RPMI7951 (cell line): ENCODE data around the gene SH3BP5L. TPM values are rescaled to one million over a fixed set of nuclear protein-coding genes. Genes with fewer than 3 reads are reported as not detected.
"Not testable (repeated sequence)": the region's sequence is repeated elsewhere in the genome, so short reads cannot be mapped to it uniquely, and the experiment has no call there.

Experiments used
- DNase-seq: peaks from one replicate; pipeline ENCODE4 v3.0.0-alpha.2; 2012; ENCODE audit warnings: low read depth
- total RNA-seq: library from RNA; depleted of rRNA; stranded (reverse); fragments of >200 nt; shearing (Covaris generic); gene quantifications from 2 replicates; pipeline ENCODE4 v1.2.3, GENCODE V29; 2014

SH3BP5L gene
- total RNA-seq, 1 experiment from 2014 or later: 13.3 TPM

DNA sequence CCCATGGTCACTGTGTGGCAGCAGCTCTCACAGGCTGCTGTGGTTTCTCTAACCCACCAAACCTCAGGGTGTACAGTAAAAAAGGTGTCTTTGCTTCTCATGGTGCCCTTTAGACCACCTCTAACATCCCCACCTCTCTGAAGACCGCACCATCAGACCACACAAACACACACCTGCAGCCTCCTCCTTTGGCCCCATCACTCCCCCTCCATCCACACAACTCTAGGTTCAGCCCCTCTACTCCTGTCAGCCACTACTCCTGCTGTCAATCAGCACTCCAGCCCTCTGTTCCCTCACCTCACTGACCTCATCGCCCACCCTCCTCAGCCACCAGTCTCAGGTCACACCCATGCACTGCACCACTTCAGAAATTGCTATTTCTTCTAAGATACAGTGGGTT, 25.7 kb upstream of the SH3BP5L start:
- no peak for DNase-seq

DNA sequence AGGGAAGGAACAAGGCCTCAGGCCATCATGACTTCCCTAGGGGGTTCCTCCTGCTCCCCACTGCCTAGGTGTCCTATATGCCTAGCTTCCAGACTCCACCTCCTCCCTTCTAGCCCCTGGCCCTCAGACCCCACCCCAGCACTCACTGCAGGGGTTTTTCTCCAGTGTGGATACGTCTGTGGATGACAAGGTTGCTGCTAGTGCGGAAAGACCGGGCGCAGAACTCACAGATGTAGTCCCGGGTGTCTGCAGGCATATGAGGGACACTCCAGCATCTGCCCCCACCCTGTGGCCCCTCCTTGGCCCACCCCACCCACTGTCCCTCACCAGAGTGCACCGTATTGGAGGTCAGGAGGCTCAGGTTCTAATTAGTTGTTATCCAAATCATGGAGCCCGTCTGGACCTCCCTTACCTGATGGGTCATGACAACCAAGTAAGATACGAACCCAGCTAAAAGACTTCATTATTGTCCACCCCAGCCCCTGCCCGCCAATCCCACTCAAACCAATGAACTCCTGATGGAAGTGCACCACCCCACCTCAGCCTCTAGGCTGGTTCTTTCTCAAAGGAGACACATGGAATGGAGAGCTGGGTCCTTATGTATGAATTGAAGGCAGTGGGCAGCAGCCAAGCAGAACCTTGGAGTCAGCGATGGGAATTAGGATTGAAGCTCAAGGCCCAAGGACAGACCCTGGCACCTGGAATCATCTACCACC, 25.0 kb upstream of the SH3BP5L start:
- no peak for DNase-seq

DNA sequence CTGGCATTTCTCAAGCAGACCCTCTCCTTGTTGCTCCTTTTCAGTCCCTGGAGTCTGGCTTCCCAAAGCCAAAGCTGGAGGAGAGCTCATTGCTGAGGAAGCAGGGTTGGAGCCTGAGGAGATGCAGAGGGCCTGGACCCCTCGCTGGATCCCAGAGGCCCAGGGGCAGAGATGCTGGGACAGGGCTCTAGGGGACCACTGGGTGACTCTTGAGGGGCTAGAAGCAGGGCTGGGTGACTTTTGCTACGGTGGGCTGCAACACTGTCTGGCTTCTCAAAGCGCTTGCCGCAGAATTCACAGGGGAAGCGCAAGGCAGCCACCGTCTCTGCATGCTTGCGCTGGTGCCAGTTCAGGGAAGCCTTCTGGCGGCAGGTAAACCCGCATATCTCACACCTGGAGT, 24.4 kb upstream of the SH3BP5L start:
- DNase-seq: no peak

DNA sequence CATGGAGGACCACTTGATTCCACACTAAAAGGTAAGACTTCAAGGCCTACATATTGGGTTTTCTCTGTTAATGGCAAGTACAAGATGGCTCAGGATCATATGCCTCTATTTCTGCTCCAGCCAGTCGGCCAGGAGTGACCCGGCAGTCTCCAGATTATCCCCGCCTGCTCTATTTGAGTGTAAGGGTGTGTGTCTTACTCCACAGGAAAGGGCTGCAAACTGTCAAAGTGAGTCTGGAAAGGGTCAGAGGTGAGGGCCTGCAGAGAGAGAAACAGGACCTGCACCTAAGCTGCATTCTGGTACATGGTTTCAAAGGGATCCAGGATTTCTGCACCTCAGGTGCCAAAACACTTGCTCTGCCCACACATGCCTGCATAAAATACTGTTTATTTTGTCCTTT, 23.9 kb upstream of the SH3BP5L start:
- no peak for DNase-seq

DNA sequence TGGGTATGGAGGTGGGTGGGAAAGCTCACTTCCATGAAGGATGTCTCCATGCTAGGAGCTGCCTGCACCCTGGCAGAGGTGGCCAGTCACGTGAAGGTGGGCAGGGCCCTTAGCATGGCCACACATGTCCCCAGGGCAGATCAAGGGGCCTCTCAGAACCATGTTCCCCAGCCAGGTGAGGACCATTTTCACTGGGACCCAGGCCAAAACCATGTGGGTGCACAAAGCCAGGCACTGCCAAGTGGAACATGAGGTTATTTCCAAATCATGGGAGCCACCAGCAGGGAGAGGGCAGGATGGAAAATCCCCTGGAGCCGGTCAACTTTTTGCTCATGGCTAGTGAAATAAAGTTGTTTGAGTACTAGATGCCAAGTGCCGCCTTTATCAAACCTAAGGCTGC, 23.4 kb upstream of the SH3BP5L start:
- no peak for DNase-seq

DNA sequence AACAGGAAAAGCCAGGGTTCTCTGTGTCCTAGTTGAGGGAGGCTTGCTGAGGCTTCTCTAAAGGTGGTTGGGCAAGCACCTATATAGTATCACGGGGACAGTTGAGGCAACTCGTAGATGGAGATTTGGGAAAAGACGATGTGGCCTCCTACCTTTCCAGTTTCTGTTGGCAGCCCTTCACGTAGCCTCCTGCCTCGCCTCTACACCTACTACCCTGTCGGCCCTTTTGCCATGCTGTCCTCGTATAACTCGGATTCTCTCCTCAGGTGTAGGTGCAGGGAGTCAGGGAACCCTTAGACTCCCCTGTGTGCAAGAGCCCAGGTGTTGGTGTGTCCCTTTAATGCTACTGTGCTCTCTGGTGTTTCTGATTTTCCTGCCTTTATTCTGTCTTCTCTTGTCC, 22.9 kb upstream of the SH3BP5L start:
- DNase-seq: no peak

DNA sequence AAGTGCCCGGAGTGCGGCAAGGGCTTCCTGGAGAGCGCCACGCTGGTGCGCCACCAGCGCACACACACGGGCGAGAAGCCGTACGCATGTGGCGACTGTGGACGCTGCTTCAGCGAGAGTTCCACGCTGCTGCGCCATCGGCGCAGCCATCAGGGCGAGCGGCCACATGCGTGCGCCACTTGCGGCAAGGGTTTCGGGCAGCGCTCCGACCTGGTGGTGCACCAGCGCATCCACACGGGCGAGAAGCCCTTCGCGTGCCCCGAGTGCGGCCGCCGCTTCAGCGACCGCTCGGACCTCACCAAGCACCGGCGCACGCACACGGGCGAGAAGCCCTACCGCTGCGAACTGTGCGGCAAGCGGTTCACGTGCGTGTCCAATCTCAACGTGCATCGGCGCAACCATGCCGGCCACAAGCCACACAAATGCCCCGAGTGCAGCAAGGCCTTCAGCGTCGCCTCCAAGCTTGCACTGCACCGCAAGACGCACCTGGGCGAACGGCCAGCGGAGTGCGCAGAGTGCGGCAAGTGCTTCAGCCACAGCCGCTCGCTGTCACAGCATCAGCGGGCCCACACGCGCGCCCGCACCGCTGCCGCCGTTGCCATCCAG, 22.3 kb upstream of the SH3BP5L start:
- DNase-seq: no peak

DNA sequence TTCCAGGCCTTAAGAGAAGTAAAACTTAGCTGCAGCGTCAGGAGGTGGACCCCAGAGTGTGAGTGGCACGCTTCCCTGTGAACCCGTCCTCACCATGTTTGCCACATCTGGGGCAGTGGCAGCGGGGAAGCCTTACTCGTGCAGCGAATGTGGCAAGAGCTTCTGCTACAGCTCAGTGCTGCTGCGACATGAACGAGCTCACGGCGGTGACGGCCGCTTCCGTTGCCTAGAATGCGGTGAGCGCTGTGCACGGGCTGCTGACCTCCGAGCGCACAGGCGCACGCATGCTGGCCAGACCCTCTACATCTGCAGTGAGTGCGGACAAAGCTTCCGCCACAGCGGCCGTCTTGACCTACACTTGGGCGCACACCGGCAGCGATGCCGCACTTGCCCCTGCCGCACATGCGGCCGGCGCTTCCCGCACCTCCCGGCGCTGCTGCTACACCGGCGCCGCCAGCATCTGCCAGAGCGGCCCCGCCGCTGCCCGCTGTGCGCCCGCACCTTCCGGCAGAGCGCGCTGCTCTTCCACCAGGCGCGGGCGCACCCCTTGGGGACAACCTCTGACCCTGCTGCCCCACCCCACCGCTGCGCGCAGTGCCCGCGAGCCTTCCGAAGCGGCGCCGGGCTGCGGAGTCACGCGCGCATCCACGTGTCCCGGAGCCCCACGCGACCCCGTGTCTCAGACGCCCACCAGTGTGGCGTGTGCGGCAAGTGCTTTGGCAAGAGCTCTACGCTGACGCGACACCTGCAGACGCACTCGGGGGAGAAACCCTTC, 21.7 kb upstream of the SH3BP5L start:
- DNase-seq: no peak

DNA sequence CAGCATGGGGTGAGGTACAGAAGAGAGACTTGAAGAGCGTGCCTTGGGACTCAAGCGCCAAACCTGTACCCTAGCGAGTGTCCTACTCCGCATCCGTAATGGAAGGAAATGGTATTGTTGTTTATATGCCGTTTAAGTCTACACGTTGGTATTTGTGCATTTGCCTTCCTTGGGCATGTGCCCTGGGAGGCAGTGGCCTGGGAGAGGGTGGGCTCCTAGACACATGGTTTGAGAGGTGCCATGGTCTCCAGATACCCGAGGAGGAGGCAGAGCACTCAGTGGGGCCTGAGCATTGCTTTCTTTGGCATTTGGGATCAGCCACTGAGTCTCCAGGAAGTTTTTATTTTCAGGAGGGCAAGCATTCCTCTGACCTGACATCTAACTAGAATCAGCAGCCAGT, 18.8 kb upstream of the SH3BP5L start:
- no peak for DNase-seq

DNA sequence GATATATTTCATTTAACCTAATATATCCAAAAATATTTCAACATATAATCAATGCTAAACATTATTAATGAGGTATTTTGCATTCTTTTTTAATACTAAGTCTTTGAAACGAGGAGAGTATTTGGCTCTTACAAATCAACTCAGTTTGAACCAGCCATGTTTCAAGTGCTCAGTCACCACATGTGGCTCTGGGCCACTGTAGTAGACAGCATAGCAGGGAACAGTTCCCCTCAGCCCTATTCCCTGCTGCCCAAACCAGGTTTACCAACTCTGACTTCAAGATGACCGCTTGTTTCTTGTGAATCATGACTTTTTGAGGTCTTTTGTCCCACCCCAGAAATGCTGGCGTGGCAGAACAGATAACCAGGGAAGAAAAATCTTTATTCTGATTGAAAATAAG, 18.0 kb upstream of the SH3BP5L start:
- no peak for DNase-seq

DNA sequence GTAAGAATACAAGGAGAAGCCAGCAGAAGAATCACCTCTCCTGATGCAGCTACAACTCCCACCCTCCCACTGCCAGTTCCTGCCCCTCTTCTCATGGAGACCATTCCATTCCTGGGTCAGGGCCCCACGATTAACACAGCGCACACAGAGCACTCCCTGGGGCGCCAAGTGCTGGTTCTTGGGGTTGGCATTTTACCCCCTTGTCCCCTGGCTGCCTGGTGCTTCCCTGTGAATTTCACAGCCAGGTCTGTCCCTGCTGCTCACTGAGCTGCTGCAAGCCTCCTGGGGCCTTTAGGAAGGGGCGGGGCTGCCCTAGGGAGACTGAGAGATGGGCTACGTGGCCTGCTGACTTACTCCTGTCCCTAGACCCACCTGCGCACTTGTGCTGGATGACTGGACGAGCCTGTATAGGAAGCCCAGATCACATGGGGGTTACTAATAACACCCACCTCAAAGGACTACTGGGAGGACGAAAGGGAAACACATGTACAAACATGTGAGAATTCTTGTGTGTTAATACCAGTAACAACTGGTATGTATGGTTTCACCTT, 17.1 kb upstream of the SH3BP5L start:
- DNase-seq: no peak

DNA sequence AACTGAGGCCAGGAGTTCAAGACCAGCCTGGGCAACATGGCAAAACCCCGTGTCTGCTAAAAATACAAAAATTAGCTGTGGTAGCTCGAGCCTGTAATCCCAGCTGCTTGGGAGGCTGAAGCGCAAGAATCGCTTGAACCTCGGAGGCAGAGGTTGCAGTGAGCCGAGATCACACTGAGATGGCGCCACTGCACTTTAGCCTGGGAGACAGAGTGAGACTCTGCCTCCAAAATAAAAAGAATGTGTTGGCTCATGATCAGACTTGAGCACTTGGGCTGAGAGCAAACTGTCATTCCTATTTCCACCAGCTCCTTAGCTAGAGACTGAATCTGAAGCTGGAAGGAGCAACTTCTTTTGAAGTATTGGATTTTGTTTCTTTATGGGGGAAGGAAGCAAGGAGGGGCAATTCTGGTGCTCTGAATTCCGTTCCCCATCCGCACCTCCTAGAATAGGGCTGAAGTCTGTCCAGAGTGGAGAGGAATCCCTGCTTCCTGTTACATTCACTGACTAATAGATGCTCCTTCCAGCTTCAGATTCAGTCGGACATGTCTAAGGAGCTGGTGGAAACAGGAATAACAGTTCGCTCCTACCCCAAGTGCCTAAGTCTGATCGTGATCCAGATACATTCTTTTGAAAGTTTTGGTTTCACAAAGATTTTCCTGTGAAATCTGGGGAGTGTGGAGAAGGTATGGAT, 16.1 kb upstream of the SH3BP5L start:
- no peak for DNase-seq

DNA sequence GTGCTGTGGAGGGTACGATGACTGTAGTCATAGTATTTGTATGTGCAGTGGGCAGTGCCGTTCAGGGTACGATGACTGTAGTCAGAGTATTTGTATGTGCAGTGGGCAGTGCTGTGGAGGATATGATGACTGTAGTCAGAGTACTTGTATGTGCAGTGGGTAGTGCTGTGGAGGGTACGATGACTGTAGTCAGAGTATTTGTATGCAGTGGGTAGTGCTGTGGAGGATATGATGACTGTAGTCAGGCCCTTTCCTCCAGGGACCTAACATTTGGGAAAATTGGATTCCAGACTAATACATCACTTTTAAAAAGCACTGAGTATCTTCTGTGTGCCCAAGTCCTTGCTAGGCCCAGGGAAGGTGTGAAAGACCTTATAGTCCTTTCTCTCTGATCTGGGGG, 15.2 kb upstream of the SH3BP5L start:
- no peak for DNase-seq

DNA sequence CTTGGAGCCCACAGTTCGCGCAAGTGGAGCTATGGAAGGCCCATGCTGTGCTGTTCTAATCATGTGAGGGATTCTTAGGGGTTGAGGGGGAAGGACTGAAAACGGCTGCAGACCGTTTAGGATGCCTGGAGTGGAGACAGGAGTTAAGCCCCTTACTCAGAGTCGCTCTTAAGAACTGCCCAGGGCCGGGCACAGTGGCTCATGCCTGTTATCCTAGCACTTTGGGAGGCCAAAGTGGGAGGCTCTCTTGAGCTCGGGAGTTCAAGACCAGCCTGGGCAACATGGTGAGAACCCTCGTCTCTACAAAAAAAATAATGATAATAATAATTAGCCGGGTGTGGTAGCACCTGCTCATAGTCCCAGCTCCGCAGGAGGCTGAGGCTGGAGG, 13.4 kb upstream of the SH3BP5L start:
- no peak for DNase-seq

DNA sequence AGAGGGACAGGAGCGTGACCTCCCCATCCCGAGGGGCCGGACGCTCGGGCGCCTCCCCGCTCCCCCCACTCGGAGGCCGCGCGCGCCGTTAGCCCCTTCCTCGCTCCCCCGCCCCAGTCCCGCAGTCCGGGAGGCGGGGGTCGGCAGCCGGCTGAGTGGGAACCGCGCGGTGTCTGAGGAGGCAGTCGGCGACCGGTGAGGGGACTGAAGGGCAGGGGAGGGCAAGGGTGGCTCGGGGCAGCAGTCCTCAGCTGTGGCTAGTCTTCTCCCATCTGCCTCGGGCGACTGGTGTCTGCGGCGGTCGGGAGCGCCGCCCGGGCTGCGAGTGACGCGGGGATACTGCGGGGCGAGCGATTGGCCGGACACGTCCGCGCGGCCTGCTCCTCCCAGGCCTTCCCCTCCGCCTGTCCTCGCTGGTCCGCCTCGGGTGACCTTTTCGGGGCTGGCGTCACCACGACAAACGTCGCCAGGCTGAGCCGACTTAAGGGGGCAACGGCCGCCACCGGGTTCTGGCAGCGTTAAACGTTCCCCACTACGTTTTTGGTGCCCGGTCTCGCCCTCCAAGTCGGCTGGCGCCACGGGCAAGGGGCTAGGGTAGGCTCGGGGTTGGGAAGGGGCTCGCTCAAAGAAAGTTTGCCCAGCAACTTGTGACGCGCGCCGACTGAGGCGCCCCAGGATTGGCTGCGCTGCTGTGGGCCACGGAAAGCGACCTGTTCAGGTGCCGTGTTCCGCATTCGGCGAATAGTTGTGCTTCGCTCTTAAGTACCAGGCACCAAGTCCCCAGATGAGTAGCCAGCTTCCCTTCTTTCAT, 12.8 kb upstream of the SH3BP5L start:
- peak; percentile 90 for DNase-seq

DNA sequence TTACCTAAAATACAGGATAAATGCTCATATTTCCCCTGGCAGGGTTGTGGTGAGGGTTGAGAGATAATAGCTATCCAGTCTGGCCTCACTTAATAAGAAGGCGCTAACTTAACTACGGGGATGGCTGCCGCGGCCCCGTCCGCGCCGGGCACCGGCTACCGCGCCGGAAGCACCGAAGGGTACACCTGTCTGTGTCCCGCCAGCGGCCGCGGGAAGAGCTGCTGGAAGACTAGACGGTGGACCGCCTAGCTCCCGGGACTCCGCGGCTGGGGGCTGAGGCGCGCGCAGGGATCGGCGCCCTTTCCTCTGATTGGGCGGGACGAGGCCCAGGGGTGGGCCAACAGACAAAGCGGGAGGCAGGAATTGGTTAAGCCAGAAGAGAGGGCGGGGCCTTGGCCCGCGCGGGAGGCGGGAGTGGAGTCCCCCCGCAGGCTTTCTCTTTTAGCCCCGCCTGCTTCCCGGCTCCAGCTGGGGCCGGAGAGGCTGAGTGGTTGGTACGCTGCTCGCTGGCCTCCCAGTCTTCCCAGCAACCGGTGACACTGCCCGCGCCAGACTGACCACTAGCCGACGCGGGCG, 12.2 kb upstream of the SH3BP5L start, which contains the start of gene ZNF672:
Gene ZNF672 (plus strand): TSS at position 444 of the 576 bp plus-strand sequence. CDS start 9,051 bp downstream, outside the sequence.
- DNase-seq: peak; percentile 97

DNA sequence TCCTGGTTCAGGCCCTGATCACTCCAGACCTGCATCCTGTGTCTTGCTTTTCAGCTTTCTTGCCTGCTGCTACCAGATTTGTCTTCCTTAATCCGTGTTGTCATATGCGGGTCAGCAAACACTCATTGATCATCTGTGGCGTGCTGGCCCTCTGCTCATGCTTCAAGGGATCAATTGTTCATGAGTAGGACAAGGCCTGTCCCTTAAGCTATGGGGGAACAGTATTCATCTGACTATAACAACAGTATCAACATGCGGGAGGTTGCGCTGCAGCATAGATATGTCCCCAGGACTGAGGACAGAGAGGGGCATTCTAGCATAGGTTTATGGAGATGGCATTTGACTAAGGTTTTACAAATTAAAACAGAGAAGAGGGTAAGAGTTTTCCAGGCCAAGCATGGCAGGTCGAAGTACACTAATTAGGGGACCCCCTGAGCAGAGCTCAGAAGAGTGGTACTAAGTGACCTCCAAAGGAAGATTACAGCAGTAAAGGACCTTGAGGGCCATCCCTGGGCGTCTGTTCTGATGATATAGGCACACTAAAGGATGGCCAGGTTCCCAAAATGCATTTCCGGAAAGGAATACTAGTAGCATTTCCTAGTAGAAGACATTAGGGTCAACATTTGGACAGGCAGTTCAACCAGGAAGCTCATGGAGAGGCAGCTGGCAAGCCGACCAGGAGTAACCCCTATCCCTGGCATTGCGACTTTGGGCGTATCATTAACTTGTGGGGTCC, 11.5 kb upstream of the SH3BP5L start:
- DNase-seq: no peak

DNA sequence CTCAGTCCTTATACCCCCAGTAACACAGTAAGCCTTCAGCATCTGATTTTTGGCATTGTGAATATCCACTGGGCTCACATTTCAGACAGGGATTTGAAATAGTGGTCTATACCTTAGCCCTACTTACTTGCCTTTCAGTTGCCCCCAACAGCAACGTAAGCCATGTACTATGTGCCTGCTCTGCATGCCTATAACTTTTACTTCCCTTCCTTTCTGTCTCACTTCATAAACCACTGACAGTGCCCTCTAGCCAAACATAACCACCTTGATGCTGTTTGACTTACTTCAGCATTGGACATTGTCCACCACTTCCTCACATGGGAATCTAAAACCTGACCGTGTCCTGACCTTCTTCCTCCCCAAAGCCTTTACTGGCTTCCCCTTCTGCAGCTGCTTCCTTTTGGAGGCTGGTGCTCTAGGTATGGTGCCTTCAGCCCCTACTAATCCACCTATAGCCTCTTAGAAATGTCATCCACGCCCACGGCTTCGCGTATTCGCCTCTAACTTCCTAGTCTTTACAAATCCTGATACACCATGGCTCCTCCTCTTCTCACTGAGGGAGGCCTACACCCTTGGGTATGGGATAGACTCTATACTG, 8.7 kb upstream of the SH3BP5L start:
- DNase-seq: no peak

DNA sequence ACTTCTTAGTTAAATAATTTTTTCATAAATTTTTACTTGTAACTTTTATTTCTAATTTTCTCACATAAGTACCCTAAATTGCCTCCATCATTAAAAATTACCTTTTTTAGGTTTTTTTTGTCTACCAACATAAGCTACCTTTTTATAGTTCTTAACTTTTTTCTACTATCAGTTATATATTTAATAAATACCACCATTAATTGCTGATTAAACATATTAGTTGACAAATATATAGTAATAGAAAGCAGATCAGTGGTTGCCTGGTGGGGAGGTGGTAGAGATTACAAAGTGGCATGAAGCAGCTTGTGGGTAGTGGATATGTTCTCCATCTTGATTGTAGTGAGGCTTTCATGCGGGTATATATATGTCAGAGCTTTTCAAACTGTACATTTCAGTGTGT, 6.1 kb upstream of the SH3BP5L start:
- no peak for DNase-seq

DNA sequence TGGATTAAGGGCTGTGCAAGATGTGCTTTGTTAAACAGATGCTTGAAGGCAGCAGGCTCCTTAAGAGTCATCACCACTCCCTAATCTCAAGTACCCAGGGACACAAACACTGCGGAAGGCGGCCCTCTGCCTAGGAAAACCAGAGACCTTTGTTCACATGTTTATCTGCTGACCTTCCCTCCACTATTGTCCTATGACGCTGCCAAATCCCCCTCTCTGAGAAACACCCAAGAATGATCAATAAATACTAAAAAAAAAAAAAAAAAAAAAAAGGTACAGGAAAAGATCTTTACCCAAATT, 5.0 kb upstream of the SH3BP5L start:
- DNase-seq: not testable (repeated sequence)
